Activated naive CD4-positive, alpha-beta T cell treated with anti-CD3 and anti-CD28 coated beads for 36 hours (primary cell): Measurements from ENCODE around the gene L3MBTL4. TPM values are rescaled to one million over a fixed set of nuclear protein-coding genes. Genes with fewer than 3 reads are reported as not detected.

Experiments used
- CTCF ChIA-PET: fragments of 350-600 bp; sonication (Branson Sonifier 250); formaldehyde crosslinking; loops from one replicate; lab custom pipeline; 2021; ENCODE audit warnings: antibody characterized with exemption; lab: Charles Lee
- DNase-seq: peaks from one replicate; pipeline ENCODE4 v3.0.0-alpha.2; 2020
- H3K27ac Mint-ChIP-seq: one replicate; pipeline ENCODE4 v1.8.0; 2021; ENCODE audit warnings: mild to moderate bottlenecking, mixed read lengths
- H3K27me3 Mint-ChIP-seq: one replicate; pipeline ENCODE4 v1.8.0; 2021; ENCODE audit warnings: low read depth, mixed read lengths
- H3K36me3 Mint-ChIP-seq: one replicate; pipeline ENCODE4 v1.8.0; 2021; ENCODE audit warnings: low read depth, mixed read lengths
- H3K4me1 Mint-ChIP-seq: one replicate; pipeline ENCODE4 v1.8.0; 2021; ENCODE audit warnings: low read depth, mixed read lengths
- H3K4me3 Mint-ChIP-seq: one replicate; pipeline ENCODE4 v1.8.0; 2021; ENCODE audit warnings: mild to moderate bottlenecking, moderate library complexity, mixed read lengths
- H3K9me3 Mint-ChIP-seq: one replicate; pipeline ENCODE4 v1.8.0; 2021; ENCODE audit warnings: mixed read lengths
- intact Hi-C: fragments of 100-400 bp; cut with micrococcal nuclease; formaldehyde crosslinking; loops from one replicate; pipeline ENCODE4 v1.15.1; 2023
- total RNA-seq, 2 experiments: library from RNA; stranded (reverse); gene quantifications; one replicate each; pipeline ENCODE4 v1.2.3, GENCODE V29; 2021

The L3MBTL4 gene
- total RNA-seq, 2 experiments from 2014 or later = 0.05 to 0.10 TPM

DNA sequence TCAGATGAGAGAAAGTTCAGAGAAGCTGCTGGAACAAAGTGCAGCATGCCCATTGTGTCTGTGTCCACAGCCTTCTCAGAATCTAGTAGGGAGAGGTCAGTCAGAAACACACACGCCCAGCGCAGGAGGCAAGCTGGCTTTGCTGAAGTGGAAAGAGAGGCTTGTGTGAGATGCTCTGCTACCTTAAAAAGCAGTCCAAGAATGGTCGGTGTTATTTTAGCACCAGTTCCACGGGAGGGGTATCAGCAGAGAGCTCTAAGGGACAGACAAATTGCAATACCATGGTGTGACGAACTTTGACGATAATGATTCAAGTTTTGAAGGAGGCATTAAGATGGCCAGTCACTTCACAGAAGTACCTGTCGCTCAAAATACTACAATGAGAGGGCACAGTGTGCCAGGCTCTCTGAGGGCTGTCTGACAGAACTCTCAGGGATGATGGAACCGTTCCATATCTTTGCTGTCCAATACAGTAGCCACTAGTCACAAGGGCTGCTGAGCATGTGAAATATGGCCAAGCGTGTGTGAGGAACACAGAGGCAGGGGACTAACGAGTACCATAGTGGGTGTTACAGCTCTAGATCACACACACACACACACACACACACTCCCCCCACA, 281.9 kb downstream of the L3MBTL4 start:
- H3K4me3 Mint-ChIP-seq = no peak overlapping the region
- CTCF ChIA-PET = no interaction called here
- H3K4me1 Mint-ChIP-seq = no peaks in the 10 kb centered on the region
- H3K9me3 Mint-ChIP-seq = peaks cover 11% of the 10 kb centered on the region
- intact Hi-C loops = no loop called here
- no peaks in the 10 kb centered on the region for H3K27me3 Mint-ChIP-seq
- no peak overlapping the region for H3K27ac Mint-ChIP-seq
- H3K36me3 Mint-ChIP-seq = no peaks in the 10 kb centered on the region
- no peak for DNase-seq

DNA sequence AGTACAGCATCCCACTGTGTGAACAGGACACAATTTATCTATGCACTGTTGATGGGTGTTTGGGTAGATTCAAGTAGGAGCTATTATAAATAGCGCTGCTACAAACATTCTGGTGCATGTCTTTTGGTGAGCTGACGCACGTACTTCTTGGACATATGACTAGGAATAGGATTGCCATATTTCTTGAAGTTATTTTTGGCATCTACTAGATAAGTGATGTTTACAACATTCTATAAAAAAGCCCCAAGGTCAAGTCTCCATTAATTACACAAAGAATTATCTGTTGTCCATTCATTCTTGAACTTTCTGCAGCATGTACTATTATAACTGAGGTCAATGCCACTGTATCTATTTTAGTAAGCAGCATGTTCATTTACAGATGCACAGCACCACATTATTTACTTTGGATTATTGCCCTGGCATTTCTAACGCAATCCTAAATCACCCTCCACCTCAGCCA, 293.9 kb downstream of the L3MBTL4 start:
- Mint-ChIP-seq H3K9me3 (peaks cover 2% of the 10 kb centered on the region), H3K36me3 (no peaks in the 10 kb centered on the region), H3K4me3 (no peak overlapping the region), H3K4me1 (no peaks in the 10 kb centered on the region), H3K27ac (no peak overlapping the region), H3K27me3 (peaks cover 3% of the 10 kb centered on the region)
- CTCF ChIA-PET = no interaction called here
- DNase-seq = no peak
- intact Hi-C loops = no loop called here

DNA sequence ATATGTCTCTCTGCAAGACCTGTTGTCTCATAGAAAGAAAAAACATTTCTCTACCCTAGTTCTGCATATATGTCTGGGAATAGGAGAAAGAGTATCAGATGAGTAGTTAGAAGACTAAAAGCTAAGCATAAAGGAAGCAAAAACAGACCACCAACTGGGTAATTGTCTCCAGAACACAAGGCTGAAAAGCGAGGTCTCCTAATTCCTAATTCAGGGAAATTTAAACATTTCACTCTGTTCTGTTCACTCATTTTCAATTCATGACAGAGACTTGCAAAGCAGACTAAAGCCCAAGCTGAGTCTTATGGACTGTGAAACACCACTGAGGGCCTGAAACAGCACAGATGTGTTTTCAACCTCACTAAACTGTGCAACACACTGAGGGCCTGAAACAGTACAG, 294.9 kb downstream of the L3MBTL4 start:
- Mint-ChIP-seq H3K27me3 (peaks cover 3% of the 10 kb centered on the region), H3K36me3 (no peaks in the 10 kb centered on the region), H3K9me3 (peaks cover 2% of the 10 kb centered on the region), H3K27ac (no peak overlapping the region), H3K4me1 (no peaks in the 10 kb centered on the region), H3K4me3 (no peak overlapping the region)
- DNase-seq = no peak
- intact Hi-C loops = no loop called here
- CTCF ChIA-PET = no interaction called here

- Mint-ChIP-seq H3K27me3 (peaks cover 3% of the 10 kb centered on the region), H3K4me3 (no peak overlapping the region), H3K4me1 (no peaks in the 10 kb centered on the region), H3K9me3 (no peaks in the 10 kb centered on the region), H3K27ac (no peak overlapping the region), H3K36me3 (no peaks in the 10 kb centered on the region)
- CTCF ChIA-PET = interaction anchor here (0.6 kb wide), 1 partner anchor 767 kb away, joined by 4 read pairs; no protein-coding TSS in a partner anchor
- intact Hi-C loops = no loop called here
- no peak for DNase-seq
Observed at GRCh38 chr18:6118080-6118479, 296.6 kb downstream of the L3MBTL4 start.

DNA sequence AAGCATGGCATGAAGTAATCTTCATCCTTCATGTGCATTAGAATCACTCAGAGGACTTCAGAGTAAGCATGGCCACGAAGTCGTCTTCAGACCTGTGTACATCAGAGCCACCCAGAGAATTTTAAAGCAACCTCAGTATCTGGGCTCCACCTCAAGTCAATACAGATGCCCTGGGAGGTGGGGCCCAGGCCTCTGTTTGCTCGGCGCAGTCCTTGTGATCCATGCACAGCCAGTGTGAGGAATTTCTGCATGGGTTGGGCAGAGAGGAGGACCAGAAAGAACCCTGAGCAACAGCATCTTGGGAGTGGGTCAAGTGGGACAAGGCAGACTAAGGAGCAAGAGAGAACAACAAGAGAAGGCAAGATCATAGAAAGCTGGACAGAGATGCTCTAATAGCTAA, 299.0 kb downstream of the L3MBTL4 start:
- CTCF ChIA-PET = no interaction called here
- intact Hi-C loops = no loop called here
- no peaks in the 10 kb centered on the region for H3K9me3 Mint-ChIP-seq

DNA sequence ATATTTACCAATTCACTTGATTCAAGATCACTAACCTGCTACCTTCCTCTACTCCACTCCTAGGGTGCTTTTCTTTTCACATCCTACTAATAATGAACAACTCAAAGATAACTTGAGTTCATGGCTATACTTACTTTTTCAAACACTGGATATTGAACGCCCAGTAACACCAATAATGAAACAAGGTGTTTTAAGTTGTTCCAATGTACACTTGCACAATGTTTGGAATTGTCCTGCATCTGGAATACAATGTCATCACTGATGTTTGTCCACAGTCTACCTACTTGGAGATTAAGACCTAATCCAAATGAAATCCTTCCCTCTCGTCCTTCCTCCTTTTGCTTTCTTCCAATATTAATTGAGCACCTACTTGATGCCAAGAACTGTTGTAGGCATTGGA, 301.1 kb downstream of the L3MBTL4 start:
- Mint-ChIP-seq H3K36me3 (no peaks in the 10 kb centered on the region), H3K4me3 (no peak overlapping the region), H3K4me1 (no peaks in the 10 kb centered on the region), H3K9me3 (no peaks in the 10 kb centered on the region), H3K27ac (no peak overlapping the region), H3K27me3 (peaks cover 3% of the 10 kb centered on the region)
- CTCF ChIA-PET = no interaction called here
- no peak for DNase-seq
- intact Hi-C loops = no loop called here

More for the DNA sequence above, 299.0 kb downstream of the L3MBTL4 start:
- Mint-ChIP-seq H3K27me3 (peaks cover 3% of the 10 kb centered on the region), H3K4me3 (no peak overlapping the region), H3K27ac (no peak overlapping the region), H3K36me3 (no peaks in the 10 kb centered on the region), H3K4me1 (no peaks in the 10 kb centered on the region)
- no peak for DNase-seq

DNA sequence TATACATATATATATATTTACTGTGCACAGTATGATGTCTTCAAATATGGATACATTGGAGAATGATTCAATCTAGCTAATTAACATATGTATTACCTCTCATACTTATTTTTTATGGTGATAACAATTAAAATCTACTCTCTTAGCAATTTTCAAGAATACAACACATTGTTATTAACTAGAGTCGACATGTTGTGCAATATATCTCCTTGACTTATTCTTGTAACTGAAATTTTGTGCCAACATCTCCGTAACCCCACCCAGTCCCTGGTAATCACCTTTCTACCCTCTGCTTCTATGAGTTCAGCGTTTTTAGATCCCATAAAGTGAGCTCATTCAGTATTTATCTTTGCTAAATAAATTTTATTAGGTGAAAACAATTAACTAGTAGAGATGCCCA, 303.0 kb downstream of the L3MBTL4 start:
- H3K27ac Mint-ChIP-seq = no peak overlapping the region
- H3K36me3 Mint-ChIP-seq = no peaks in the 10 kb centered on the region
- intact Hi-C loops = no loop called here
- DNase-seq = no peak
- H3K4me3 Mint-ChIP-seq = no peak overlapping the region
- CTCF ChIA-PET = no interaction called here
- H3K27me3 Mint-ChIP-seq = peaks cover 5% of the 10 kb centered on the region
- no peaks in the 10 kb centered on the region for H3K4me1 Mint-ChIP-seq
- H3K9me3 Mint-ChIP-seq = no peaks in the 10 kb centered on the region

DNA sequence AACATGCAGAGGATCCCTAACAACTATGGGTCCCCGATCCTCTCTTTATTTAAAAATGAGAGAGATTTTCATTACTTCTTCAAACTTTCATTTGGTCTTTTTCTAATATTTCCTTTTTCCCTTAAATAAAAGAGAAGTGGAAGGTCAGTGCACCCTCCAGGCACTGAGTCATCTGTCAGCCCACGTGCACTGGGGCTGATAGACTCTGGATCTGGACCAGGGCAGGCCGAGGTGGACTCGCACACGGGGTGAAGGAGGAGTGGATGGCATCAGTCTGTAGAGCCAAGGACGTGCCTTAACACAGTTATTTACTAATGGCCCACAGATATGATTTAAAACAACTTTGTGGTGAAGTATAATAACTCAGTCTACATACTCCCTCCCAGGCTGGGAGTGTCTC, 305.0 kb downstream of the L3MBTL4 start:
- no peak for DNase-seq
- no peaks in the 10 kb centered on the region for H3K4me1 Mint-ChIP-seq
- no peak overlapping the region for H3K4me3 Mint-ChIP-seq
- no peaks in the 10 kb centered on the region for H3K36me3 Mint-ChIP-seq
- intact Hi-C loops = no loop called here
- H3K9me3 Mint-ChIP-seq = no peaks in the 10 kb centered on the region
- no peak overlapping the region for H3K27ac Mint-ChIP-seq
- CTCF ChIA-PET = no interaction called here
- peaks cover 5% of the 10 kb centered on the region for H3K27me3 Mint-ChIP-seq

DNA sequence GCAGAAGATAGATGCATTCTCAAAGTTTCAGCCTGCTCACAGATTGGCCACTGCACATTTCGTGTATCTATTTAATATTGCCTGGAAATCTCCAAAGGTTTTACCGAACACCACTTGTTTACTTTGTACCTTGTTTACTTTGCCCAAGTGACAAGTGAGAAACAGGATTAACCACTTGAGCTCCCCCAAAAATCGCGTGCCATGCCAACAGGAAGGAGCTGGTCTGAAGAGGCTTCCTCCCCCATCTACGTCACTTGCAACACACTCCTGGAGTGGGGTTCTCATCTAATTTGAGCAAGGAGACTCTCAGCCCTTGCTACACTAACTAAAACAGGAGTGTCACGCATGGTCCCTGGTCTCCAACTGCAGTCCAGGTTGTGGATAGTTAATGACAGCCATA, 306.9 kb downstream of the L3MBTL4 start:
- no peaks in the 10 kb centered on the region for H3K36me3 Mint-ChIP-seq
- H3K4me3 Mint-ChIP-seq = no peak overlapping the region
- H3K27me3 Mint-ChIP-seq = peaks cover 5% of the 10 kb centered on the region
- CTCF ChIA-PET = no interaction called here
- H3K27ac Mint-ChIP-seq = no peak overlapping the region
- H3K9me3 Mint-ChIP-seq = no peaks in the 10 kb centered on the region
- no peaks in the 10 kb centered on the region for H3K4me1 Mint-ChIP-seq
- intact Hi-C loops = no loop called here
- DNase-seq = no peak

DNA sequence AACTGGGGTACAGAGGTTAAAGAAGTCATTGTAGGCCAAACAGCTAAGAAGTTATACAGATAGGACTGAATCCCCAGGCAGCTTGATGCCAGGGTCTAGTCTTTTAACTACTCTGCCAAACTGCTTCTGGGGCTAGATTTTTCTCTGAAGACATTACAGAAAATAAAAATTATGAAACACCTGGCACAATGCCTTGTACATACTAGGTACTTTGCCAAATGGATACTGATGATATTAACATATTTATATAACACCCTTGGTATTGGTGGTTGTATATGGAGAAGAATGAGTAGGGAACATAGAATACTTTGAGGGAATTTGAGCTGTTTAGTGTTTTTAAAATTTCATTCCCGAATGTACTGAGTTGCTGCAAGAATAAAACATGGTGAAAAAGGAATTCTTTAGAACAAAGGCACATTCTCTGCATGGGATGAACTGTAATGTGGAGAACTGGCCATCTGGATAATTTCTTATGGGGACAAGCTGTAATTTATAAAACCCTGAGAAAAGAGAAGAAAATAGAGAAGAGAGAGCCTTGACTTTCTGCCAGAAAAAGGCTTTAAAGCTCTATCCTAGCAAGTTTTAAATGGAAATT, 308.5 kb downstream of the L3MBTL4 start:
- Mint-ChIP-seq H3K27me3 (peaks cover 5% of the 10 kb centered on the region), H3K36me3 (no peaks in the 10 kb centered on the region), H3K4me1 (no peaks in the 10 kb centered on the region), H3K27ac (no peak overlapping the region), H3K9me3 (no peaks in the 10 kb centered on the region), H3K4me3 (no peak overlapping the region)
- no peak for DNase-seq
- CTCF ChIA-PET = no interaction called here
- intact Hi-C loops = no loop called here

DNA sequence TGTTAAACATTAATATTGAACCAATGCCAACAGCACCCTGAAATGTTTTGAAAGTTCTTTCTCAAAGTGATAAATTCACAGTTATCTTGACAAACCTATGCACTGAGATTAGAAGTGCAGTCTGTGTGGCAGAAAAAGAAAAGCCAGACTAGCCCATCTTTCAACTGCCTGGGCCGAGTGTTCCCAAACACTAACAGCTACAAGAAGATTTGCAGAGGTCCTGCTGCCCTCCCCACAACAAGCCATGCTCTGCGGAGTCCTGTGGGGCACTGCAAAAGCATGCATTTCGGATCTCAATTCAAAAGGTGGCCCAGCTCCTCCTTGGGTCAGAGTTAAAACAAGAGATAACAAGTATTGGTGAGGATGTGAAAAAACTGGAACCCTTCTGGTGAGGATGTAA, 311.0 kb downstream of the L3MBTL4 start:
- CTCF ChIA-PET = no interaction called here
- intact Hi-C loops = no loop called here
- no peak overlapping the region for H3K4me3 Mint-ChIP-seq
- no peaks in the 10 kb centered on the region for H3K4me1 Mint-ChIP-seq
- H3K9me3 Mint-ChIP-seq = no peaks in the 10 kb centered on the region
- H3K27ac Mint-ChIP-seq = no peak overlapping the region
- no peak for DNase-seq
- peaks cover 7% of the 10 kb centered on the region for H3K27me3 Mint-ChIP-seq
- no peaks in the 10 kb centered on the region for H3K36me3 Mint-ChIP-seq

GRCh38 chr18:6096730-6097129, 318.0 kb downstream of the L3MBTL4 start:
- CTCF ChIA-PET = no interaction called here
- H3K4me1 Mint-ChIP-seq = no peaks in the 10 kb centered on the region
- DNase-seq = no peak

DNA sequence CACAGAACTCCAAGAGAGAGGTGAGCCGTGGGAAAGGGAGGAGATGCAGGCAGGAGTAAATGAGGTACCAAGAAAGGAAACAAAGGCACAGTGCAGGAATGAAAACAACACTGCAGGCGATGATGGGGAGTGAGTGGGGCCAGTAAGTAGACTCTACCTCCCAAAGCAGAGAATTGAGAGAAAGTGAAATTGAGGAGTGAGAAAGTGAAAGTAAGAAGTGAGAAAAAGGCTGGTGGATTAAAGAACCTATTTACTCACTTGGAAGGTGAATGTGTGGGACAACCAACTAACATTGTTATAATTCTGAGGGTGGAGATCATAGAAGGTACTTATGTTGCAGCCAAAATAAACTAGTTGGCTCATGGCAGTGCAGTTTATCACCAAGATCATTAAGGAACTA, 326.3 kb downstream of the L3MBTL4 start:
- no peak overlapping the region for H3K27ac Mint-ChIP-seq
- intact Hi-C loops = no loop called here

More at GRCh38 chr18:6096730-6097129, 318.0 kb downstream of the L3MBTL4 start:
- Mint-ChIP-seq H3K4me3 (no peak overlapping the region), H3K27me3 (peaks cover 7% of the 10 kb centered on the region), H3K36me3 (no peaks in the 10 kb centered on the region), H3K27ac (no peak overlapping the region), H3K9me3 (no peaks in the 10 kb centered on the region)
- intact Hi-C loops = no loop called here

More for the DNA sequence above, 326.3 kb downstream of the L3MBTL4 start:
- Mint-ChIP-seq H3K4me1 (peaks cover 4% of the 10 kb centered on the region), H3K4me3 (no peak overlapping the region), H3K9me3 (peaks cover 3% of the 10 kb centered on the region), H3K27me3 (no peaks in the 10 kb centered on the region), H3K36me3 (no peaks in the 10 kb centered on the region)
- DNase-seq = no peak
- CTCF ChIA-PET = no interaction called here
